ENCODE results near the gene QSOX2.
"Not testable (repeated sequence)": the region's sequence is repeated elsewhere in the genome, so short reads cannot be mapped to it uniquely, and the experiment has no call there.

QSOX2 gene

GRCh38 chr9:136236471-136237410 is 8.9 kb downstream of the QSOX2 start:
- not testable (repeated sequence) for DNase-seq (ENCODE audit: low spot score)

GRCh38 chr9:136235709-136236455 is 9.7 kb downstream of the QSOX2 start:
- DNase-seq (ENCODE audit: low spot score): no peak

GRCh38 chr9:136235171-136235570 is 10.4 kb downstream of the QSOX2 start:
- DNase-seq (ENCODE audit: low spot score): no peak

GRCh38 chr9:136234597-136234996 is 11.0 kb downstream of the QSOX2 start:
- no peak for DNase-seq (ENCODE audit: low spot score)

GRCh38 chr9:136233868-136234267 is 11.7 kb downstream of the QSOX2 start:
- no peak for DNase-seq (ENCODE audit: low spot score)

- no peak for DNase-seq (ENCODE audit: low spot score)
Observed at GRCh38 chr9:136233411-136233810, 12.2 kb downstream of the QSOX2 start.

GRCh38 chr9:136232969-136233368 is 12.6 kb downstream of the QSOX2 start:
- DNase-seq (ENCODE audit: low spot score): no peak

- DNase-seq (ENCODE audit: low spot score): no peak
Observed at GRCh38 chr9:136231478-136232297, 13.9 kb downstream of the QSOX2 start.

GRCh38 chr9:136230773-136231172 is 14.8 kb downstream of the QSOX2 start:
- no peak for DNase-seq (ENCODE audit: low spot score)

- DNase-seq (ENCODE audit: low spot score): no peak
Observed at GRCh38 chr9:136230365-136230764, 15.2 kb downstream of the QSOX2 start.

- DNase-seq (ENCODE audit: low spot score): no peak
Observed at GRCh38 chr9:136229096-136230065, 16.2 kb downstream of the QSOX2 start.

- DNase-seq (ENCODE audit: low spot score): peak; percentile 63
Observed at GRCh38 chr9:136228107-136228875, 17.3 kb downstream of the QSOX2 start.

GRCh38 chr9:136226680-136227407 is 18.8 kb downstream of the QSOX2 start:
- DNase-seq (ENCODE audit: low spot score): no peak

GRCh38 chr9:136225748-136226679 is 19.6 kb downstream of the QSOX2 start:
- DNase-seq (ENCODE audit: low spot score): peak; percentile 70

- DNase-seq (ENCODE audit: low spot score): no peak
Observed at GRCh38 chr9:136225366-136225747, 20.3 kb downstream of the QSOX2 start.

- DNase-seq (ENCODE audit: low spot score): no peak
Observed at GRCh38 chr9:136223871-136224640, 21.6 kb downstream of the QSOX2 start.

GRCh38 chr9:136222906-136223285 is 22.7 kb downstream of the QSOX2 start:
- no peak for DNase-seq (ENCODE audit: low spot score)

Data from AG08395 (cell line).